IMR-90 (cell line): Measurements from ENCODE around the gene UNC79. TPM values are rescaled to one million over a fixed set of nuclear protein-coding genes. Genes with fewer than 3 reads are reported as not detected.

Experiments
- ATAC-seq: fragments of 200-7000 bp; cut with Tn5 transposase; 2 replicates; pipeline ENCODE4 v1.9.1; 2020; ENCODE audit warnings: low read depth, mild to moderate bottlenecking, moderate library complexity
- BruUV-seq: library from RNA; stranded (reverse); fragments of 400-500 nt; replicated peaks from 2 replicates; lab custom pipeline; 2021; lab: Mats Ljungman, UMichigan
- CTCF ChIA-PET: fragments of 300-600 bp; formaldehyde crosslinking; extraction: SDS; loops from one replicate; lab custom pipeline; 2021; ENCODE audit warnings: antibody characterized with exemption; lab: Yijun Ruan, JAX
- POLR2A ChIA-PET: fragments of 300-600 bp; sonication (Branson Sonifier 250); formaldehyde crosslinking; loops from one replicate; lab custom pipeline; 2022; ENCODE audit warnings: antibody characterized with exemption; ENCODE audit not compliant: unreplicated experiment; lab: Charles Lee
- DNase-seq: peaks from one replicate; pipeline ENCODE4 v3.0.0; 2013
- H2AFZ ChIP-seq: replicated peaks from 2 replicates; pipeline ENCODE3; 2013; ENCODE audit warnings: low read length, mild to moderate bottlenecking; ENCODE audit not compliant: poor library complexity
- H2AK5ac ChIP-seq: 2 replicates; pipeline ENCODE4 v1.6.1; 2013; ENCODE audit warnings: low read depth, low read length, inconsistent platforms
- H2AK9ac ChIP-seq: replicated peaks from 2 replicates; pipeline ENCODE3; 2013; ENCODE audit warnings: mild to moderate bottlenecking, low read depth, low read length, moderate library complexity; ENCODE audit not compliant: poor library complexity
- H2BK120ac ChIP-seq: 2 replicates; pipeline ENCODE4 v1.6.1; 2013; ENCODE audit warnings: low read depth, low read length, inconsistent platforms
- H2BK15ac ChIP-seq: 3 replicates; pipeline ENCODE4 v1.6.1; 2013; ENCODE audit warnings: low read depth, low read length, inconsistent platforms
- H2BK20ac ChIP-seq: 2 replicates; pipeline ENCODE4 v1.6.1; 2013; ENCODE audit warnings: low read depth, mild to moderate bottlenecking, inconsistent platforms, low read length, moderate library complexity
- H2BK5ac ChIP-seq: 2 replicates; pipeline ENCODE4 v1.6.1; 2013; ENCODE audit warnings: mild to moderate bottlenecking, low read depth, low read length, inconsistent platforms; ENCODE audit not compliant: poor library complexity, severe bottlenecking
- H3K14ac ChIP-seq: replicated peaks from 2 replicates; pipeline ENCODE4 v1.6.1; 2013; ENCODE audit warnings: low read depth, low read length, inconsistent platforms
- H3K18ac ChIP-seq: 2 replicates; pipeline ENCODE4 v1.6.1; 2013; ENCODE audit warnings: low read depth, low read length, control low read depth
- H3K23ac ChIP-seq: 2 replicates; pipeline ENCODE4 v1.6.1; 2013; ENCODE audit warnings: low read depth, low read length, inconsistent platforms
- H3K27ac ChIP-seq: 2 replicates; pipeline ENCODE4 v1.5.1; 2013; ENCODE audit warnings: mild to moderate bottlenecking, control low read depth, low read length; ENCODE audit not compliant: insufficient read depth
- H3K27me3 ChIP-seq: 2 replicates; pipeline ENCODE4 v1.6.1; 2013; ENCODE audit warnings: low read length; ENCODE audit not compliant: control insufficient read depth, insufficient read depth
- H3K36me3 ChIP-seq: 2 replicates; pipeline ENCODE4 v1.6.1; 2013; ENCODE audit warnings: low read length, mixed read lengths; ENCODE audit not compliant: control insufficient read depth, insufficient read depth
- H3K4ac ChIP-seq: 2 replicates; pipeline ENCODE4 v1.6.1; 2013; ENCODE audit warnings: low read depth, low read length, inconsistent platforms
- H3K4me1 ChIP-seq: 2 replicates; pipeline ENCODE4 v1.6.1; 2013; ENCODE audit warnings: low read length, mixed read lengths; ENCODE audit not compliant: control insufficient read depth, insufficient read depth
- H3K4me2 ChIP-seq: 2 replicates; pipeline ENCODE4 v1.6.1; 2013; ENCODE audit warnings: low read depth, mild to moderate bottlenecking, control low read depth, low read length, moderate library complexity
- H3K4me3 ChIP-seq: 2 replicates; pipeline ENCODE4 v1.5.1; 2013; ENCODE audit warnings: low read depth, mild to moderate bottlenecking, control low read depth, low read length, moderate library complexity; ENCODE audit not compliant: insufficient read depth
- H3K56ac ChIP-seq: 2 replicates; pipeline ENCODE4 v1.6.1; 2013; ENCODE audit warnings: low read length, inconsistent platforms; ENCODE audit not compliant: insufficient read depth; ENCODE audit errors: extremely low read depth
- H3K79me1 ChIP-seq, 2 experiments: 2 replicates each; pipeline ENCODE4 v1.6.1; 2013; ENCODE audit warnings: low read length in 2 of 2, inconsistent platforms in 1 of 2, low read depth in 1 of 2
- H3K9ac ChIP-seq: 2 replicates; pipeline ENCODE4 v1.6.1; 2013; ENCODE audit warnings: low read depth, low read length, control low read depth
- H3K9me1 ChIP-seq: 2 replicates; pipeline ENCODE4 v1.6.1; 2013; ENCODE audit warnings: low read length, inconsistent platforms; ENCODE audit not compliant: insufficient read depth
- H3K9me3 ChIP-seq: 2 replicates; pipeline ENCODE4 v1.6.1; 2013; ENCODE audit warnings: low read length; ENCODE audit not compliant: control insufficient read depth, insufficient read depth
- H4K20me1 ChIP-seq: 2 replicates; pipeline ENCODE4 v1.6.1; 2013; ENCODE audit warnings: low read length, inconsistent platforms; ENCODE audit not compliant: insufficient read depth
- H4K5ac ChIP-seq: 2 replicates; pipeline ENCODE4 v1.6.1; 2013; ENCODE audit warnings: mild to moderate bottlenecking, low read depth, low read length, control low read depth
- H4K8ac ChIP-seq, 2 experiments: 2 replicates each; pipeline ENCODE4 v1.6.1; 2013; ENCODE audit warnings: low read depth in 2 of 2, low read length in 2 of 2, control low read depth in 1 of 2, inconsistent platforms in 1 of 2
- H4K91ac ChIP-seq: 2 replicates; pipeline ENCODE4 v1.6.1; 2013; ENCODE audit warnings: low read depth, low read length, inconsistent platforms; ENCODE audit not compliant: insufficient read depth
- BHLHE40 ChIP-seq: fragments of 150-350 bp; IDR thresholded peaks from 2 replicates; pipeline ENCODE4 v1.6.1; 2016; ENCODE audit warnings: mild to moderate bottlenecking, low read depth, low read length
- CEBPB ChIP-seq: IDR thresholded peaks from 2 replicates; pipeline ENCODE4 v1.6.1; 2012; ENCODE audit warnings: low read depth, low read length, improper control_type of control experiment
- CTCF ChIP-seq: conservative IDR thresholded peaks from 2 replicates; pipeline ENCODE4 v1.5.1; 2012; ENCODE audit warnings: mild to moderate bottlenecking, low read depth, low read length, improper control_type of control experiment
- FOS ChIP-seq: fragments of 150-350 bp; IDR thresholded peaks from 2 replicates; pipeline ENCODE4 v1.6.1; 2016; ENCODE audit warnings: low read depth, low read length
- MAFK ChIP-seq: IDR thresholded peaks from 2 replicates; pipeline ENCODE4 v1.6.1; 2012; ENCODE audit warnings: low read depth, low read length, improper control_type of control experiment
- POLR2A ChIP-seq: IDR thresholded peaks from 2 replicates; pipeline ENCODE4 v1.6.1; 2012; ENCODE audit warnings: mild to moderate bottlenecking, low read depth, low read length
- RAD21 ChIP-seq: IDR thresholded peaks from 2 replicates; pipeline ENCODE4 v1.6.1; 2012; ENCODE audit warnings: low read length, improper control_type of control experiment
- RCOR1 ChIP-seq: IDR thresholded peaks from 2 replicates; pipeline ENCODE4 v1.6.1; 2012; ENCODE audit warnings: mild to moderate bottlenecking, low read length, improper control_type of control experiment; ENCODE audit not compliant: insufficient replicate concordance
- RFX5 ChIP-seq: IDR thresholded peaks from 2 replicates; pipeline ENCODE4 v1.8.0; 2012; ENCODE audit warnings: low read depth, mild to moderate bottlenecking, low read length, moderate library complexity
- SMC3 ChIP-seq: fragments of 150-350 bp; IDR thresholded peaks from 2 replicates; pipeline ENCODE4 v1.6.1; 2016; ENCODE audit warnings: low read depth, mild to moderate bottlenecking, antibody characterized with exemption, low read length, moderate library complexity
- dilution Hi-C: fragments of 300-500 bp; cut with HindIII; formaldehyde crosslinking; loops from one replicate; pipeline ENCODE4 v1.14.3; 2018; ENCODE audit warnings: low sequenced_read_pairs; ENCODE audit not compliant: unreplicated experiment
- in situ Hi-C: fragments of 300-500 bp; cut with MboI; formaldehyde crosslinking; loops from 3 replicates; pipeline ENCODE4 v1.14.3; 2019; ENCODE audit warnings: low sequenced_read_pairs, inconsistent platforms, mixed read lengths
- intact Hi-C: fragments of 100-400 bp; cut with micrococcal nuclease; formaldehyde crosslinking; loops from 2 replicates; pipeline ENCODE4 v1.10.0; 2022
- polyA plus RNA-seq, 3 experiments: library from polyadenylated mRNA; depleted of rRNA; stranded (reverse); fragments of >200 nt; gene quantifications; 2 replicates each; pipeline ENCODE4 v1.2.3, GENCODE V29; 2012; ENCODE audit warnings: low replicate concordance in 1 of 3
- total RNA-seq: library from RNA; depleted of rRNA; stranded (reverse); fragments of >200 nt; gene quantifications from 2 replicates; pipeline ENCODE4 v1.2.3, GENCODE V29; 2012

The UNC79 gene
- total and polyA plus RNA-seq, 2 of the 4 experiments (the other 2 are of a cell fraction): under 0.01 TPM

- Histone ChIP-seq H2BK15ac (no peak overlapping the region), H3K4me2 (no peak overlapping the region), H3K23ac (no peak overlapping the region), H3K27me3 (no peaks in the 10 kb centered on the region), H3K79me1 (no peaks in the 10 kb centered on the region), H4K8ac (no peak overlapping the region), H2BK120ac (no peak overlapping the region), H3K4ac (no peak overlapping the region), H3K9me1 (no peaks in the 10 kb centered on the region), H4K20me1 (no peaks in the 10 kb centered on the region), H2BK20ac (no peak overlapping the region), H3K36me3 (no peaks in the 10 kb centered on the region), H3K4me3 (no peak overlapping the region), H3K4me1 (no peaks in the 10 kb centered on the region), H3K9me3 (no peaks in the 10 kb centered on the region), H2BK5ac (no peak overlapping the region), H3K56ac (no peak overlapping the region), H3K14ac (no peak overlapping the region), H4K5ac (no peak overlapping the region), H3K18ac (no peak overlapping the region), H3K27ac (no peak overlapping the region), H2AK5ac (no peak overlapping the region), H4K91ac (no peak overlapping the region), H2AFZ (no peak overlapping the region), H2AK9ac (no peak overlapping the region), H3K9ac (no peak overlapping the region)
- in situ Hi-C loops (no loop called here), dilution Hi-C loops (no loop called here), intact Hi-C loops (loop anchor here (10.0 kb wide), 1 partner anchor 112 kb away; the partner anchor contains the start of gene COX8C)
- DNase-seq (no peak), ATAC-seq (no peak)
- no peak for TF ChIP-seq FOS
- no peak for TF ChIP-seq RFX5
- no peak for TF ChIP-seq BHLHE40
- TF ChIP-seq MAFK: no peak
- no peak for TF ChIP-seq RCOR1
- TF ChIP-seq CTCF: no peak
- no peak for TF ChIP-seq RAD21
- no peak for TF ChIP-seq SMC3
- TF ChIP-seq POLR2A: no peak
- TF ChIP-seq CEBPB: no peak
- ChIA-PET CTCF (interaction anchor here (0.5 kb wide), 1 partner anchor 237 kb away, joined by 5 read pairs; no protein-coding TSS in a partner anchor), POLR2A (no interaction called here)
- no TSS peak for BruUV-seq
Measured at GRCh38 chr14:93456356-93456755, 25.6 kb downstream of the UNC79 start.
